Measurements from ENCODE around the gene DCHS1. TPM values are rescaled to one million over a fixed set of nuclear protein-coding genes. Genes with fewer than 3 reads are reported as not detected.

The DCHS1 gene
- total and polyA plus RNA-seq, 4 donors: 6.0 to 39.9 (median 11.5) TPM

- Histone ChIP-seq H3K9me3 (ENCODE audit: control insufficient read depth in 4 of 4, insufficient read depth in 3 of 4, low read length in 3 of 4) (no peaks in the 10 kb centered on the region), H3K9ac (ENCODE audit: insufficient read depth in 1 of 2, low read length in 2 of 2) (no peak overlapping the region), H3K4me3 (no peak overlapping the region), H3K27ac (ENCODE audit: low read depth in 1 of 2, low read length in 1 of 2) (no peak overlapping the region), H3K27me3 (ENCODE audit: control insufficient read depth in 3 of 3, insufficient read depth in 3 of 3, low read length in 2 of 3) (no peaks in the 10 kb centered on the region), H3K4me1 (ENCODE audit: control insufficient read depth in 5 of 5, insufficient read depth in 5 of 5, low read length in 5 of 5) (peaks cover 0 to 23% (median 11%) of the 10 kb centered on the region in 5 donors), H3K36me3 (ENCODE audit: control insufficient read depth in 4 of 4, insufficient read depth in 4 of 4, low read length in 4 of 4) (peaks cover 0 to 30% (median 17%) of the 10 kb centered on the region in 4 donors)
- WGBS, 2 donors: 58 to 74% methylated on average over 1 of the region's 1 CpG
- ATAC-seq (ENCODE audit: insufficient read depth, low FRiP score): no peak
- no peak for DNase-seq
- TF ChIP-seq CTCF (IDR thresholded peaks at IDR 0.05; ENCODE audit: control extremely low read depth, extremely low read depth): no peak
These were observed 35.0 kb downstream of the DCHS1 start for GRCh38 chr11:6620636-6621035.

GRCh38 chr11:6619004-6619745 lies 36.4 kb downstream of the DCHS1 start, which contains the start of gene TPP1:
TPP1 (minus strand) TSS chr11:6619422; CDS start chr11:6619400, 22 bp downstream.
- peak within 1 kb of the TSS; percentile 43 to 93 for H3K27ac ChIP-seq (ENCODE audit: low read depth in 1 of 2, low read length in 1 of 2)
- peak; percentile 95 for ATAC-seq (ENCODE audit: insufficient read depth, low FRiP score)
- H3K36me3 ChIP-seq (ENCODE audit: control insufficient read depth in 4 of 4, insufficient read depth in 4 of 4, low read length in 4 of 4): peaks cover 0 to 30% (median 14%) of the 10 kb centered on the region in 4 donors
- H3K9me3 ChIP-seq (ENCODE audit: control insufficient read depth in 4 of 4, insufficient read depth in 3 of 4, low read length in 3 of 4): no peaks in the 10 kb centered on the region
- H3K4me3 ChIP-seq: peak within 1 kb of the TSS; percentile 78
- TF ChIP-seq CTCF (IDR thresholded peaks at IDR 0.05; ENCODE audit: control extremely low read depth, extremely low read depth): no peak
- DNase-seq: peak; percentile 94 to 97 (median 97)
- WGBS, 2 donors: 0 to 1% methylated on average over 16 of the region's 16 CpGs
- no peaks in the 10 kb centered on the region for H3K27me3 ChIP-seq (ENCODE audit: control insufficient read depth in 3 of 3, insufficient read depth in 3 of 3, low read length in 2 of 3)
- H3K4me1 ChIP-seq (ENCODE audit: control insufficient read depth in 5 of 5, insufficient read depth in 5 of 5, low read length in 5 of 5): peaks cover 0 to 23% (median 11%) of the 10 kb centered on the region in 5 donors
- H3K9ac ChIP-seq (ENCODE audit: insufficient read depth in 1 of 2, low read length in 2 of 2): peak within 1 kb of the TSS; percentile 63 to 84

GRCh38 chr11:6618117-6619003 lies 37.2 kb downstream of the DCHS1 start:
- Histone ChIP-seq H3K27me3 (ENCODE audit: control insufficient read depth in 3 of 3, insufficient read depth in 3 of 3, low read length in 2 of 3) (no peaks in the 10 kb centered on the region), H3K9me3 (ENCODE audit: control insufficient read depth in 4 of 4, insufficient read depth in 3 of 4, low read length in 3 of 4) (no peaks in the 10 kb centered on the region), H3K4me3 (peak overlapping the region; percentile 78), H3K36me3 (ENCODE audit: control insufficient read depth in 4 of 4, insufficient read depth in 4 of 4, low read length in 4 of 4) (peaks cover 0 to 23% (median 12%) of the 10 kb centered on the region in 4 donors), H3K9ac (ENCODE audit: insufficient read depth in 1 of 2, low read length in 2 of 2) (peak overlapping the region; percentile 63 to 84), H3K4me1 (ENCODE audit: control insufficient read depth in 5 of 5, insufficient read depth in 5 of 5, low read length in 5 of 5) (peaks cover 0 to 23% (median 11%) of the 10 kb centered on the region in 5 donors), H3K27ac (ENCODE audit: low read depth in 1 of 2, low read length in 1 of 2) (peak overlapping the region; percentile 24 to 93)
- ATAC-seq (ENCODE audit: insufficient read depth, low FRiP score) (no peak), DNase-seq (peak; percentile 81 to 90 (median 84))
- peak; percentile 4 for TF ChIP-seq CTCF (IDR thresholded peaks at IDR 0.05; ENCODE audit: control extremely low read depth, extremely low read depth)
- 9% methylated on average over 15 of the region's 15 CpGs for WGBS, 2 donors
